ENCODE measurements around the gene COL5A3. TPM values are rescaled to one million over a fixed set of nuclear protein-coding genes. Genes with fewer than 3 reads are reported as not detected.

The COL5A3 gene
- total RNA-seq, 1 donor from 2014 or later = 0.68 TPM

Other genes starting within 250 kb of the COL5A3 start
- gene ZNF846, start 241.8 kb downstream of the COL5A3 start, total RNA-seq = 4.9 and 9.2 TPM in 2 replicates
- 15.1 and 16.1 TPM in 2 replicates for gene FBXL12, start 191.4 kb downstream of the COL5A3 start, total RNA-seq
- gene UBL5, start 182.6 kb downstream of the COL5A3 start, total RNA-seq = 116 and 361 TPM in 2 replicates
- 99.4 and 127 TPM in 2 replicates for gene PIN1, start 175.2 kb downstream of the COL5A3 start, total RNA-seq
- gene OLFM2, start 74.0 kb downstream of the COL5A3 start, total RNA-seq = 0.65 and 2.2 TPM in 2 replicates
- gene RDH8, start 3.0 kb upstream of the COL5A3 start, total RNA-seq = not detected in 2 replicates
- gene SHFL, start 75.8 kb upstream of the COL5A3 start, total RNA-seq = 29.4 and 31.6 TPM in 2 replicates
- gene ANGPTL6, start 92.2 kb upstream of the COL5A3 start, total RNA-seq = 0.28 and 0.68 TPM in 2 replicates
- 23.4 and 25.4 TPM in 2 replicates for gene PPAN, start 95.9 kb upstream of the COL5A3 start, total RNA-seq
- gene P2RY11, start 101.2 kb upstream of the COL5A3 start, total RNA-seq = 2.6 and 4.6 TPM in 2 replicates
- gene EIF3G, start 109.4 kb upstream of the COL5A3 start, total RNA-seq = 307 and 366 TPM in 2 replicates
- 37.9 and 67.9 TPM in 2 replicates for gene DNMT1, start 184.4 kb upstream of the COL5A3 start, total RNA-seq
- gene S1PR2, start 220.8 kb upstream of the COL5A3 start, total RNA-seq = 0.70 and 0.85 TPM in 2 replicates
- 19.9 and 44.6 TPM in 2 replicates for gene MRPL4, start 241.7 kb upstream of the COL5A3 start, total RNA-seq